Colonic mucosa (tissue), 4 donors: ENCODE results near the gene NUMBL. TPM values are rescaled to one million over a fixed set of nuclear protein-coding genes. Genes with fewer than 3 reads are reported as not detected.

Experiments used
- DNase-seq: peaks from one replicate; pipeline ENCODE4 v3.0.0-alpha.2; 2020
- H3K27ac ChIP-seq: fragments of 200-600 bp; one replicate; pipeline ENCODE4 v1.8.0; 2021
- H3K27me3 ChIP-seq: fragments of 200-600 bp; one replicate; pipeline ENCODE4 v1.8.0; 2021
- H3K36me3 ChIP-seq: fragments of 200-600 bp; one replicate; pipeline ENCODE4 v1.8.0; 2021
- H3K4me1 ChIP-seq: fragments of 200-600 bp; one replicate; pipeline ENCODE4 v1.8.0; 2021; ENCODE audit warnings: mild to moderate bottlenecking
- H3K4me3 ChIP-seq: fragments of 200-600 bp; one replicate; pipeline ENCODE4 v1.8.0; 2021
- H3K9ac ChIP-seq, 2 donors: one replicate each; pipeline ENCODE4 v1.7.0; 2013; ENCODE audit warnings: control low read depth in 2 of 2, low read depth in 2 of 2, low read length in 2 of 2
- H3K9me3 ChIP-seq: fragments of 200-600 bp; one replicate; pipeline ENCODE4 v1.8.0; 2021
- intact Hi-C: fragments of 100-400 bp; cut with DNase I; formaldehyde crosslinking; loops from one replicate; pipeline ENCODE4 v1.14.1; 2022
- total RNA-seq, 2 donors: library from RNA; stranded (reverse); fragmentation: NEBNext Ultra II Directional in 1 of 2; extraction: Animal tissue kit (Norgen Biotek cat#: 25700) in 1 of 2; gene quantifications; one replicate each; pipeline ENCODE4 v1.2.1, GENCODE V29; 2021
- TF ChIP-seq, protein P1 (sequence below): fragments of 200-600 bp; IDR thresholded peaks from one replicate; pipeline ENCODE4 v1.8.0; 2022; ENCODE audit warnings: antibody characterized with exemption, mild to moderate bottlenecking
- donor health status: healthy.
- donor health status: DM: no; HTN: no; CAD: no.
- donor health status: DM: no; HTN: no; CAD: no.

NUMBL gene
- total RNA-seq, 2 donors from 2014 or later, result 12.8 to 22.0 TPM

DNA sequence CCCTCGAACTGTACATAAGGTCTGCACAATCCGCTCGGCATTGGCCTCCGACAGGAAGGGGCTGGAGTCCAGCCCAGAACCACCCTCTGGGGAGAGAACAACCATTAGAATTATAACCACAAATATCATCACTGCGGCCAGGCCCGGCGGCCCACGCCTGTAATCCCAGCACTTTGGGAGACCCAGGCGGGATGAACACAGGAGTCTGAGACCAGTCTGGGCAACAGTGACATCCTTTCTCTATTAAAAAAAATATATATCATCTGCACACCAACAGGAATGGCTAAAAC is 14.9 kb upstream of the NUMBL start:
- Histone ChIP-seq H3K27me3 (no peaks in the 10 kb centered on the region), H3K4me1 (no peaks in the 10 kb centered on the region), H3K4me3 (no peak overlapping the region), H3K9ac (no peak overlapping the region), H3K27ac (no peak overlapping the region), H3K9me3 (no peaks in the 10 kb centered on the region), H3K36me3 (peaks cover 8% of the 10 kb centered on the region)
- TF ChIP-seq, protein P1, sequence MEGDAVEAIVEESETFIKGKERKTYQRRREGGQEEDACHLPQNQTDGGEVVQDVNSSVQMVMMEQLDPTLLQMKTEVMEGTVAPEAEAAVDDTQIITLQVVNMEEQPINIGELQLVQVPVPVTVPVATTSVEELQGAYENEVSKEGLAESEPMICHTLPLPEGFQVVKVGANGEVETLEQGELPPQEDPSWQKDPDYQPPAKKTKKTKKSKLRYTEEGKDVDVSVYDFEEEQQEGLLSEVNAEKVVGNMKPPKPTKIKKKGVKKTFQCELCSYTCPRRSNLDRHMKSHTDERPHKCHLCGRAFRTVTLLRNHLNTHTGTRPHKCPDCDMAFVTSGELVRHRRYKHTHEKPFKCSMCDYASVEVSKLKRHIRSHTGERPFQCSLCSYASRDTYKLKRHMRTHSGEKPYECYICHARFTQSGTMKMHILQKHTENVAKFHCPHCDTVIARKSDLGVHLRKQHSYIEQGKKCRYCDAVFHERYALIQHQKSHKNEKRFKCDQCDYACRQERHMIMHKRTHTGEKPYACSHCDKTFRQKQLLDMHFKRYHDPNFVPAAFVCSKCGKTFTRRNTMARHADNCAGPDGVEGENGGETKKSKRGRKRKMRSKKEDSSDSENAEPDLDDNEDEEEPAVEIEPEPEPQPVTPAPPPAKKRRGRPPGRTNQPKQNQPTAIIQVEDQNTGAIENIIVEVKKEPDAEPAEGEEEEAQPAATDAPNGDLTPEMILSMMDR, result no peak
- no peak for DNase-seq
- intact Hi-C loops, result no loop called here

DNA sequence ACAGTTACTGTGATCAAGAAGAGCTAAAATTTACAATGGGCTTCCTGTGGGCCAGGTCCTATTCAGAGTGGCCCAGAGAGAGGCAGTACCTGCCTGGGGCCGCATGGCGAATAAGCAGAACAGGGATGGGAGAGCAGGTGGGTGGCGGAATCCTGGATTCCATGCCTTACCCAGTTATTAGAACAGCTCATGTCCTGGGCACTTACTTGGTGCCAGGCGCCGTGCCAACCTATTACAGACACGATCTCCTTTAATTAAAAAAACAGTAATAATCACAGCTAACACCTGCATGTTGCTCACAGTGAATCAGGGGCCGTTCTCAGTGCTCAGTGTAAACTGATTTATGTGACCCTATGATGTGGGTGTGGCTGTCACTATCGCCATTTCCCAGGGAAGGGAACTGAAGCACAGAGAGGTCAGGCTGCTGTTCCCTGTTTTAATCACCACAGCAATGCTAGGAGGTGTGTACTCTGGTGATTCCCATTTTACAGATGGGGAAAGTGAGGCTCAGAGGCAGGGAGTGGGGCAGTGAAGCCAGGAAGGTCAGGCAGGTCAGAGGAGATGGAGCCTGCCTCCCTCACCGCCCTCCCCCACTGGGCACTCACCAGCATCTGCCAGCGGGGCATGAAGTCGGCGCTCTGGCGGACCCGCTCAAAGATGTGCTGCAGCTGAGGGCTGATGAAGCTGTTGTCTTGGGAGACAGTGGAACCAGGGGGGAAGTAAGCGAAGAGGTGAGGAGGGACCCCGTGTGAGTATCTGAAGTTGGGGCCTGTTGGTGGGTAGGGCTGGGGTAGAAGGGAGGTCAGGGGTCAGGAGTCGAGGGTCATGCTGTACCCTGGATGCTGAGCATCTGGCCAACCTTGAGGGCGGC is 14.3 kb upstream of the NUMBL start:
- H3K36me3 ChIP-seq, result peaks cover 8% of the 10 kb centered on the region
- no peaks in the 10 kb centered on the region for H3K27me3 ChIP-seq
- intact Hi-C loops, result no loop called here
- no peak overlapping the region for H3K27ac ChIP-seq
- no peak overlapping the region for H3K4me3 ChIP-seq
- TF ChIP-seq, protein P1, result no peak
- H3K9me3 ChIP-seq, result no peaks in the 10 kb centered on the region
- DNase-seq, result no peak
- H3K4me1 ChIP-seq, result no peaks in the 10 kb centered on the region
- H3K9ac ChIP-seq, result no peak overlapping the region

DNA sequence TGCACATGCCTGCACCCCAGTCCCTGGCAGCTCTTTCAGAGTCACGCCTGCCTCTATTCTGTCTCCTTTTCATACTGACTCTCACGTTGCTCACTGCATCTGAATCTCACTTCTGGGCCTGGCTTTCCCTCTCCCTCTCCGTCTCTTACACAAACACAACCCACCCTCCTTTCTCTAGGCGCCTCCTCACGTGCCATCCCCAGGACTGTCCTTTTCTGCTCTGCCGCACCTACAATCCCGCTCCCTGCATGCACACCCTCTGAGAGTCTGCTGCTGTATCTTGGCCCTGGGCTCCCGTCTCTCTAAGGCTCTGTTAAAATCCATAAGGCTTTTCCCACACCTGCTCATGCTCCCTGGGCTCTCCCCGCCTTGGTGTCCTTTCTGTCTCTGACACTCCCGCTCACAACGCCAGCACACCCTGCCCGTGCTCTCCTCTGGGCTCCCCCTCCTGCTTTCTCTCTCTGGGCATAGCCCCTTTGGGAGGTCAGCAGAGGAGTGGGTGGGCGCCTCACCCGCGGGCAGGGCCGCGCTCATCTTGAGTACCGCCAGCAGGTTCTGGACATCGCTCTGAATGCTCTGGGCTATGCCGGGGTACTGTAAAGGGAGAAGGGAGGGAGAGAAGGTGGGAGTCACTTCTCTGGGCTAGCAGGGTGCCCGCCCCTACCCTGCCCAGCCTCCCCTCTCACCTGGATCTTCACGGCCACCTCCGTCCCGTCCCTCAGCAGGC is 12.7 kb upstream of the NUMBL start:
- intact Hi-C loops, result no loop called here
- H3K27ac ChIP-seq, result no peak overlapping the region
- TF ChIP-seq, protein P1, result no peak
- no peaks in the 10 kb centered on the region for H3K9me3 ChIP-seq
- H3K27me3 ChIP-seq, result no peaks in the 10 kb centered on the region
- peaks cover 8% of the 10 kb centered on the region for H3K36me3 ChIP-seq
- no peak for DNase-seq
- H3K4me3 ChIP-seq, result no peak overlapping the region
- H3K9ac ChIP-seq, result no peak overlapping the region
- no peaks in the 10 kb centered on the region for H3K4me1 ChIP-seq

DNA sequence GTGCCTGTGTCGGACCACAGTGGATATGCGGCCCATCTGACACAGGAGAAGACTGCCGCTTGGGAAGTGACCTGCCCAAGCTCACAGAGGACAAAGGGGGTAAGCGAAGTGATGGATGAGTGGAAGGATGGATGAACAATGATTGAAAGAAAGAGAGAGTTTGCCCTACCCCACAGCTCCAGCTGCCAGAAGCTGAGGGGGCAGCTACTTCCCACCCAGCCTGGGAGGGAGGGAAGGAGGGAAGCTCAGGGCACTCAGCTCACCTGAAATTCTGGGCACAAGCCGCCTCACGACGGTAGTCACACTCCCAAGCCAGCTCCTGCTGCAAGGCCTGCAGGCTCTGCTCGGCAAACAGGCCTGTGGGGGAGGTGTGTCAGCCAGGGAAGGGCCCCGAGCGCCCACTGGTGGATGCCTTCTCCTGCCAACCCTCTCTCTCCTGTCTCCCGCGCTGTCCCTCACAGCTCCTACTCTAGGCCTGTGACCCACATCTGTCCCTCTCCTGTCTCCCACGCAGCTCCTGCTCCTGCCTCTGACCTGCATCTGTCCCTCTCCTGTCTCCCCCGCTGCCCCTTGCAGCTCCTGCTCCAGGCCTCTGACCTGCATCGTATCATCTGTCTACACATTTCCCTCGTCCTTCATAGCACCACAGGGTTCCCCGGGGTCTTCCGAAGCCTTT is 12.0 kb upstream of the NUMBL start:
- intact Hi-C loops, result no loop called here
- H3K4me1 ChIP-seq, result no peaks in the 10 kb centered on the region
- no peak for DNase-seq
- H3K9ac ChIP-seq, result no peak overlapping the region
- H3K36me3 ChIP-seq, result peaks cover 8% of the 10 kb centered on the region
- no peak overlapping the region for H3K27ac ChIP-seq
- H3K27me3 ChIP-seq, result no peaks in the 10 kb centered on the region
- TF ChIP-seq, protein P1, result no peak
- no peaks in the 10 kb centered on the region for H3K9me3 ChIP-seq
- H3K4me3 ChIP-seq, result no peak overlapping the region

DNA sequence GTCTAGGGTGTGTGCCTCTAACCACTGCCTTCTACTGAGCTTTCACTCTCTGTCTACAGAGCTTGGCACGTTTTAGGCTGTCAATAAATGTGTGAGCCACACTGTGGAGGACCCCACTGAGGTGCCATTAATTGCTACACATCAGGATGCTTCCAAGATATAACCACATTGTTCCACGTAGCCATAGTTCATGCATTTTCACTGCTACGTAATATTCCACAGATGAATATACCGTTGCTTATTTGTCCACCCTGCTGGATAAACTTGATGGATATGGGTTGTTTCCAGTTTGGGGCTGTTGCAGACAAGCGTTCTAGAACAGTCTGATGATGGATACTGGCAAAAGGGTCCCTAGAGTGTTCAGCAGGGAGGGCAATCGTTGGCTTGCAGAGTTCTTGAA is 11.3 kb upstream of the NUMBL start:
- H3K27ac ChIP-seq, result no peak overlapping the region
- peaks cover 8% of the 10 kb centered on the region for H3K36me3 ChIP-seq
- H3K27me3 ChIP-seq, result no peaks in the 10 kb centered on the region
- TF ChIP-seq, protein P1, result no peak
- no peaks in the 10 kb centered on the region for H3K4me1 ChIP-seq
- no peak overlapping the region for H3K9ac ChIP-seq
- H3K9me3 ChIP-seq, result no peaks in the 10 kb centered on the region
- no peak for DNase-seq
- intact Hi-C loops, result no loop called here
- H3K4me3 ChIP-seq, result no peak overlapping the region
